HepG2 (cell line): ENCODE measurements around the gene MIPEP. TPM values are rescaled to one million over a fixed set of nuclear protein-coding genes. Genes with fewer than 3 reads are reported as not detected.
A peak's percentile ranks its signal among the peaks of the same experiment; 100 is the strongest.

ENCODE experiments used
- CBX5 ChIP-seq: sonication (generic); formaldehyde crosslinking; IDR thresholded peaks from 2 replicates; pipeline ENCODE4 v1.4.0; 2020; ENCODE audit warnings: missing genetic modification reagents, borderline replicate concordance
- ELF3 ChIP-seq: IDR thresholded peaks from 2 replicates; pipeline ENCODE4 v1.6.1; 2016; ENCODE audit warnings: missing genetic modification reagents, missing compliant biosample characterization
- ETV5 ChIP-seq: IDR thresholded peaks from 2 replicates; pipeline ENCODE4 v1.6.1; 2018; ENCODE audit warnings: missing biosample characterization, missing genetic modification reagents, inconsistent platforms, borderline replicate concordance
- ETV6 ChIP-seq: sonication (generic); formaldehyde crosslinking; conservative IDR thresholded peaks from 2 replicates; pipeline ENCODE4 v1.4.0; 2020; ENCODE audit warnings: missing genetic modification reagents
- EZH2 ChIP-seq: conservative IDR thresholded peaks from 2 replicates; pipeline ENCODE4 v1.6.1; 2012; ENCODE audit warnings: mild to moderate bottlenecking, low read depth, low read length, moderate library complexity
- KLF6 ChIP-seq: IDR thresholded peaks from 2 replicates; pipeline ENCODE4 v1.8.0; 2016; ENCODE audit warnings: missing biosample characterization, missing genetic modification reagents
- MATR3 ChIP-seq: sonication (generic); formaldehyde crosslinking; IDR thresholded peaks from 2 replicates; pipeline ENCODE4 v1.4.0; 2020; ENCODE audit warnings: missing genetic modification reagents
- MED8 ChIP-seq: sonication (generic); formaldehyde crosslinking; IDR thresholded peaks from 2 replicates; pipeline ENCODE4 v1.8.1; 2023; ENCODE audit warnings: mild to moderate bottlenecking, missing genetic modification reagents; ENCODE audit not compliant: insufficient replicate concordance
- MTA1 ChIP-seq: sonication (generic); formaldehyde crosslinking; IDR thresholded peaks from 2 replicates; pipeline ENCODE4 v1.4.0; 2020; ENCODE audit warnings: missing genetic modification reagents, mild to moderate bottlenecking, borderline replicate concordance
- MYC ChIP-seq: sonication (generic); formaldehyde crosslinking; IDR thresholded peaks from 2 replicates; pipeline ENCODE4 v1.9.0; 2021; ENCODE audit warnings: missing genetic modification reagents, borderline replicate concordance
- SETDB1 ChIP-seq: sonication (generic); formaldehyde crosslinking; IDR thresholded peaks from 2 replicates; pipeline ENCODE4 v1.5.1; 2020; ENCODE audit warnings: missing genetic modification reagents, mild to moderate bottlenecking, borderline replicate concordance
- SMAD3 ChIP-seq: sonication (generic); formaldehyde crosslinking; IDR thresholded peaks from 2 replicates; pipeline ENCODE4 v1.4.0; 2020; ENCODE audit warnings: missing genetic modification reagents
- STAG1 ChIP-seq: sonication (generic); formaldehyde crosslinking; IDR thresholded peaks from 2 replicates; pipeline ENCODE4 v1.4.0; 2020; ENCODE audit warnings: missing genetic modification reagents
- TEAD3 ChIP-seq: optimal IDR thresholded peaks from 2 replicates; pipeline ENCODE3; 2016; ENCODE audit warnings: borderline replicate concordance
- ZNF460 ChIP-seq: sonication (generic); formaldehyde crosslinking; IDR thresholded peaks from 2 replicates; pipeline ENCODE4 v1.5.1; 2020; ENCODE audit warnings: missing genetic modification reagents, mild to moderate bottlenecking, borderline replicate concordance
- ZNF660 ChIP-seq: sonication (generic); formaldehyde crosslinking; IDR thresholded peaks from 2 replicates; pipeline ENCODE4 v1.5.1; 2020; ENCODE audit warnings: mild to moderate bottlenecking, low read depth, missing genetic modification reagents, borderline replicate concordance
- ZNF768 ChIP-seq: sonication (generic); formaldehyde crosslinking; IDR thresholded peaks from 2 replicates; pipeline ENCODE4 v1.4.0; 2020; ENCODE audit warnings: missing genetic modification reagents
- polyA plus RNA-seq, 8 experiments: library from polyadenylated mRNA; depleted of rRNA in 3 of 8; stranded (reverse) in 7 of 8; unstranded in 1 of 8; fragments of >200 nt; fragmentation: Illumina TruSeq in 4 of 8; extraction: Trizol in 4 of 8; gene quantifications; 2 replicates each; pipeline versions ENCODE4 v1.2.1 to v1.2.3, GENCODE V29; 2011 to 2016; ENCODE audit warnings: low read depth in 4 of 8, missing spikeins in 1 of 8, mixed read lengths in 1 of 8; ENCODE audit not compliant: insufficient read depth in 1 of 8
- total RNA-seq, 5 experiments: library from RNA; depleted of rRNA; stranded (reverse); fragments of >200 nt; fragmentation: Illumina TruSeq; extraction: Trizol; gene quantifications; 2 replicates each; pipeline ENCODE4 v1.2.3, GENCODE V29; 2016; ENCODE audit warnings: low read depth in 1 of 5
- TF ChIP-seq, protein P1 (sequence below): IDR thresholded peaks from 2 replicates; pipeline ENCODE4 v1.6.1; 2012; ENCODE audit warnings: low read depth, low read length, improper control_type of control experiment
- TF ChIP-seq, protein P2 (sequence below): sonication (generic); formaldehyde crosslinking; IDR thresholded peaks from 2 replicates; pipeline ENCODE4 v1.4.0; 2020; ENCODE audit warnings: low read depth, missing genetic modification reagents
- TF ChIP-seq, protein P3 (sequence below): sonication (generic); formaldehyde crosslinking; IDR thresholded peaks from 2 replicates; pipeline ENCODE4 v1.4.0; 2020; ENCODE audit warnings: missing genetic modification reagents
- TF ChIP-seq, protein P4 (sequence below): sonication (generic); formaldehyde crosslinking; IDR thresholded peaks from 2 replicates; pipeline ENCODE4 v1.4.0; 2020; ENCODE audit warnings: missing genetic modification reagents
- TF ChIP-seq, protein P5 (sequence below): sonication (generic); formaldehyde crosslinking; IDR thresholded peaks from 2 replicates; pipeline ENCODE4 v1.5.1; 2020; ENCODE audit warnings: missing genetic modification reagents, mild to moderate bottlenecking, borderline replicate concordance

MIPEP gene
- total and polyA plus RNA-seq, 2 of the 13 experiments (the other 11 are each of a cell fraction or from before 2014, with no cell fraction given), result 9.3 to 24.1 TPM

DNA sequence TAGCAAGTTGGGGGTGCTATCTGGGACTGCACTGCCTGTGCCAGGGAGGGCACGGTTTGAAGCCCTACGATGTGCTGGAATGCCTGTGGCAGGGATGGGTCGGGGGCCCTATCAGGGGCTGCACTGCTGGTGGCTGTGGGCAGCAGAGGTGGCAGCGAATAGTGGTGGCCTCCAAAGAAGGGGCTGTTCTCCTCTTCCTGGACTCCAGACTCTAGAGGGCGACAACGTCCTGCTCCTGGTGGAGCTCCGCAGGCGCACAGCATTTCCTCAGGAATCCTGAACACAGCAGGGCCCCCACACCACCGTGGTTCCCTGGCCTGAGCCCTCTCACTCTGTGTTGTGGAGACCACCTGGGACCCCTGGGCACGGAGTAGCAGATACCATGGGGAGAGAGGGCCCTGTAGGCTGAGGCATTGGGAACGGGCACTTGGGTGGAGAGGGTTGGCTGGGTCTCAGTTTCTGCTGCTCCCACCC lies 173.4 kb downstream of the MIPEP start (continued):
- TF ChIP-seq, protein P1, sequence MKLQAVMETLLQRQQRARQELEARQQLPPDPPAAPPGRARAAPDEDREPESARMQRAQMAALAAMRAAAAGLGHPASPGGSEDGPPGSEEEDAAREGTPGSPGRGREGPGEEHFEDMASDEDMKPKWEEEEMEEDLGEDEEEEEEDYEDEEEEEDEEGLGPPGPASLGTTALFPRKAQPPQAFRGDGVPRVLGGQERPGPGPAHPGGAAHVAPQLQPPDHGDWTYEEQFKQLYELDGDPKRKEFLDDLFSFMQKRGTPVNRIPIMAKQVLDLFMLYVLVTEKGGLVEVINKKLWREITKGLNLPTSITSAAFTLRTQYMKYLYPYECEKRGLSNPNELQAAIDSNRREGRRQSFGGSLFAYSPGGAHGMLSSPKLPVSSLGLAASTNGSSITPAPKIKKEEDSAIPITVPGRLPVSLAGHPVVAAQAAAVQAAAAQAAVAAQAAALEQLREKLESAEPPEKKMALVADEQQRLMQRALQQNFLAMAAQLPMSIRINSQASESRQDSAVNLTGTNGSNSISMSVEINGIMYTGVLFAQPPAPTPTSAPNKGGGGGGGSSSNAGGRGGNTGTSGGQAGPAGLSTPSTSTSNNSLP, result no peak
- no peak for TF ChIP-seq SMAD3 (CRISPR knock-in tag)
- TF ChIP-seq, protein P2, sequence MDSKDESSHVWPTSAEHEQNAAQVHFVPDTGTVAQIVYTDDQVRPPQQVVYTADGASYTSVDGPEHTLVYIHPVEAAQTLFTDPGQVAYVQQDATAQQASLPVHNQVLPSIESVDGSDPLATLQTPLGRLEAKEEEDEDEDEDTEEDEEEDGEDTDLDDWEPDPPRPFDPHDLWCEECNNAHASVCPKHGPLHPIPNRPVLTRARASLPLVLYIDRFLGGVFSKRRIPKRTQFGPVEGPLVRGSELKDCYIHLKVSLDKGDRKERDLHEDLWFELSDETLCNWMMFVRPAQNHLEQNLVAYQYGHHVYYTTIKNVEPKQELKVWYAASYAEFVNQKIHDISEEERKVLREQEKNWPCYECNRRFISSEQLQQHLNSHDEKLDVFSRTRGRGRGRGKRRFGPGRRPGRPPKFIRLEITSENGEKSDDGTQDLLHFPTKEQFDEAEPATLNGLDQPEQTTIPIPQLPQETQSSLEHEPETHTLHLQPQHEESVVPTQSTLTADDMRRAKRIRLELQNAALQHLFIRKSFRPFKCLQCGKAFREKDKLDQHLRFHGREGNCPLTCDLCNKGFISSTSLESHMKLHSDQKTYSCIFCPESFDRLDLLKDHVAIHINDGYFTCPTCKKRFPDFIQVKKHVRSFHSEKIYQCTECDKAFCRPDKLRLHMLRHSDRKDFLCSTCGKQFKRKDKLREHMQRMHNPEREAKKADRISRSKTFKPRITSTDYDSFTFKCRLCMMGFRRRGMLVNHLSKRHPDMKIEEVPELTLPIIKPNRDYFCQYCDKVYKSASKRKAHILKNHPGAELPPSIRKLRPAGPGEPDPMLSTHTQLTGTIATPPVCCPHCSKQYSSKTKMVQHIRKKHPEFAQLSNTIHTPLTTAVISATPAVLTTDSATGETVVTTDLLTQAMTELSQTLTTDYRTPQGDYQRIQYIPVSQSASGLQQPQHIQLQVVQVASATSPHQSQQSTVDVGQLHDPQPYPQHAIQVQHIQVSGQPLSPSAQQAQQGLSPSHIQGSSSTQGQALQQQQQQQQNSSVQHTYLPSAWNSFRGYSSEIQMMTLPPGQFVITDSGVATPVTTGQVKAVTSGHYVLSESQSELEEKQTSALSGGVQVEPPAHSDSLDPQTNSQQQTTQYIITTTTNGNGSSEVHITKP (CRISPR knock-in tag), result no peak
- peak; percentile 46 for TF ChIP-seq ZNF768 (CRISPR knock-in tag)
- no peak for TF ChIP-seq MED8 (CRISPR knock-in tag)
- no peak for TF ChIP-seq ZNF660 (CRISPR knock-in tag)
- TF ChIP-seq ZNF460, result no peak
- TF ChIP-seq CBX5 (CRISPR knock-in tag), result peak; percentile 51; the same call in 1 of the 2 replicates
- no peak for TF ChIP-seq SETDB1 (CRISPR knock-in tag)
- TF ChIP-seq TEAD3 (CRISPR knock-in tag), result peak; percentile 71
- TF ChIP-seq ELF3 (CRISPR knock-in tag), result peak; percentile 61
- TF ChIP-seq, protein P3, sequence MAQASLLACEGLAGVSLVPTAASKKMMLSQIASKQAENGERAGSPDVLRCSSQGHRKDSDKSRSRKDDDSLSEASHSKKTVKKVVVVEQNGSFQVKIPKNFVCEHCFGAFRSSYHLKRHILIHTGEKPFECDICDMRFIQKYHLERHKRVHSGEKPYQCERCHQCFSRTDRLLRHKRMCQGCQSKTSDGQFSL (CRISPR knock-in tag), result peak; percentile 53; the same call in 1 of the 2 replicates
- no peak for TF ChIP-seq EZH2
- peak; percentile 20; the same call in 1 of the 2 replicates for TF ChIP-seq ETV5 (CRISPR knock-in tag)
- no peak for TF ChIP-seq KLF6 (CRISPR knock-in tag)
- TF ChIP-seq, protein P4, sequence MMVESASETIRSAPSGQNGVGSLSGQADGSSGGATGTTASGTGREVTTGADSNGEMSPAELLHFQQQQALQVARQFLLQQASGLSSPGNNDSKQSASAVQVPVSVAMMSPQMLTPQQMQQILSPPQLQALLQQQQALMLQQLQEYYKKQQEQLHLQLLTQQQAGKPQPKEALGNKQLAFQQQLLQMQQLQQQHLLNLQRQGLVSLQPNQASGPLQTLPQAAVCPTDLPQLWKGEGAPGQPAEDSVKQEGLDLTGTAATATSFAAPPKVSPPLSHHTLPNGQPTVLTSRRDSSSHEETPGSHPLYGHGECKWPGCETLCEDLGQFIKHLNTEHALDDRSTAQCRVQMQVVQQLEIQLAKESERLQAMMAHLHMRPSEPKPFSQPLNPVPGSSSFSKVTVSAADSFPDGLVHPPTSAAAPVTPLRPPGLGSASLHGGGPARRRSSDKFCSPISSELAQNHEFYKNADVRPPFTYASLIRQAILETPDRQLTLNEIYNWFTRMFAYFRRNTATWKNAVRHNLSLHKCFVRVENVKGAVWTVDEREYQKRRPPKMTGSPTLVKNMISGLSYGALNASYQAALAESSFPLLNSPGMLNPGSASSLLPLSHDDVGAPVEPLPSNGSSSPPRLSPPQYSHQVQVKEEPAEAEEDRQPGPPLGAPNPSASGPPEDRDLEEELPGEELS (CRISPR knock-in tag), result no peak
- TF ChIP-seq STAG1 (CRISPR knock-in tag), result peak; percentile 95
- no peak for TF ChIP-seq MTA1 (CRISPR knock-in tag)
- no peak for TF ChIP-seq MYC (CRISPR knock-in tag)
- no peak for TF ChIP-seq MATR3
- TF ChIP-seq ETV6 (CRISPR knock-in tag), result no peak
- TF ChIP-seq, protein P5, sequence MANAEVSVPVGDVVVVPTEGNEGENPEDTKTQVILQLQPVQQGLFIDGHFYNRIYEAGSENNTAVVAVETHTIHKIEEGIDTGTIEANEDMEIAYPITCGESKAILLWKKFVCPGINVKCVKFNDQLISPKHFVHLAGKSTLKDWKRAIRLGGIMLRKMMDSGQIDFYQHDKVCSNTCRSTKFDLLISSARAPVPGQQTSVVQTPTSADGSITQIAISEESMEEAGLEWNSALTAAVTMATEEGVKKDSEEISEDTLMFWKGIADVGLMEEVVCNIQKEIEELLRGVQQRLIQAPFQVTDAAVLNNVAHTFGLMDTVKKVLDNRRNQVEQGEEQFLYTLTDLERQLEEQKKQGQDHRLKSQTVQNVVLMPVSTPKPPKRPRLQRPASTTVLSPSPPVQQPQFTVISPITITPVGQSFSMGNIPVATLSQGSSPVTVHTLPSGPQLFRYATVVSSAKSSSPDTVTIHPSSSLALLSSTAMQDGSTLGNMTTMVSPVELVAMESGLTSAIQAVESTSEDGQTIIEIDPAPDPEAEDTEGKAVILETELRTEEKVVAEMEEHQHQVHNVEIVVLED (CRISPR knock-in tag), result no peak
